Activated CD4-positive, alpha-beta T cell treated with anti-CD3 and anti-CD28 coated beads for 36 hours (primary cell): ENCODE results near the gene SMIM15. TPM values are rescaled to one million over a fixed set of nuclear protein-coding genes. Genes with fewer than 3 reads are reported as not detected.

ENCODE experiments used
- ATAC-seq: fragments of 200-7000 bp; cut with Tn5 transposase; one replicate; pipeline ENCODE4 v1.10.0; 2021; ENCODE audit warnings: mild to moderate bottlenecking, moderate library complexity
- CTCF ChIA-PET: fragments of 350-600 bp; sonication (Branson Sonifier 250); formaldehyde crosslinking; loops from one replicate; lab custom pipeline; 2021; ENCODE audit warnings: antibody characterized with exemption; lab: Charles Lee
- POLR2A ChIA-PET: fragments of 350-600 bp; sonication (Branson Sonifier 250); formaldehyde crosslinking; loops from one replicate; lab custom pipeline; 2021; ENCODE audit warnings: antibody characterized with exemption, inconsistent platforms; lab: Charles Lee
- DNase-seq: peaks from one replicate; pipeline ENCODE4 v3.0.0-alpha.2; 2020
- H3K27ac Mint-ChIP-seq: one replicate; pipeline ENCODE4 v1.8.0; 2021; ENCODE audit warnings: mixed read lengths
- H3K27me3 Mint-ChIP-seq: one replicate; pipeline ENCODE4 v1.8.0; 2021; ENCODE audit warnings: mixed read lengths
- H3K36me3 Mint-ChIP-seq: one replicate; pipeline ENCODE4 v1.8.0; 2021; ENCODE audit warnings: low read depth, mixed read lengths
- H3K4me1 Mint-ChIP-seq: one replicate; pipeline ENCODE4 v1.8.0; 2021; ENCODE audit warnings: mixed read lengths
- H3K4me3 Mint-ChIP-seq: one replicate; pipeline ENCODE4 v1.8.0; 2021; ENCODE audit warnings: mild to moderate bottlenecking, moderate library complexity, mixed read lengths
- H3K9me3 Mint-ChIP-seq: one replicate; pipeline ENCODE4 v1.8.0; 2021; ENCODE audit warnings: low read depth, mixed read lengths
- intact Hi-C, 2 experiments: fragments of 100-400 bp; cut with DNase I in 1 of 2; cut with micrococcal nuclease in 1 of 2; formaldehyde crosslinking; loops; one replicate each; pipeline versions ENCODE4 v1.14.2 to v1.15.1; 2022 to 2024; cut with DNase I, micrococcal nuclease
- total RNA-seq, 2 experiments: library from RNA; stranded (reverse); gene quantifications; one replicate each; pipeline ENCODE4 v1.2.3, GENCODE V29; 2021

Gene SMIM15
- total RNA-seq, 2 experiments from 2014 or later: 73.5 to 84.0 TPM

GRCh38 chr5:61182449-61182848, 20.2 kb upstream of the SMIM15 start:
- Mint-ChIP-seq H3K9me3 (peaks cover 6% of the 10 kb centered on the region), H3K27me3 (peaks cover 5% of the 10 kb centered on the region), H3K4me1 (peaks cover 2% of the 10 kb centered on the region), H3K27ac (no peak overlapping the region), H3K36me3 (no peaks in the 10 kb centered on the region), H3K4me3 (no peak overlapping the region)
- ATAC-seq (no peak), DNase-seq (no peak)
- POLR2A ChIA-PET: interaction anchor here (0.7 kb wide), 1 partner anchor 112 kb away, joined by 3 read pairs; no protein-coding TSS in a partner anchor
- CTCF ChIA-PET: no interaction called here
- intact Hi-C loops: no loop called here

GRCh38 chr5:61180886-61181285, 18.6 kb upstream of the SMIM15 start:
- no peak for ATAC-seq
- intact Hi-C loops: no loop called here
- Mint-ChIP-seq H3K4me3 (no peak overlapping the region), H3K27me3 (peaks cover 2% of the 10 kb centered on the region), H3K27ac (no peak overlapping the region), H3K9me3 (no peaks in the 10 kb centered on the region), H3K4me1 (peaks cover 2% of the 10 kb centered on the region), H3K36me3 (no peaks in the 10 kb centered on the region)
- ChIA-PET POLR2A (no interaction called here), CTCF (interaction anchor here (0.7 kb wide), 1 partner anchor 93 kb away, joined by 3 read pairs; no protein-coding TSS in a partner anchor)
- DNase-seq: no peak

- POLR2A ChIA-PET: interaction anchor here (0.7 kb wide), 1 partner anchor 161 kb away, joined by 9 read pairs; no protein-coding TSS in a partner anchor
Measured at GRCh38 chr5:61178702-61179101, 16.4 kb upstream of the SMIM15 start.

GRCh38 chr5:61177716-61178115, 15.4 kb upstream of the SMIM15 start:
- Mint-ChIP-seq H3K9me3 (no peaks in the 10 kb centered on the region), H3K27ac (no peak overlapping the region), H3K4me3 (no peak overlapping the region), H3K27me3 (no peaks in the 10 kb centered on the region), H3K4me1 (peaks cover 2% of the 10 kb centered on the region), H3K36me3 (no peaks in the 10 kb centered on the region)
- intact Hi-C loops: no loop called here
- ChIA-PET POLR2A (no interaction called here), CTCF (interaction anchor here (0.9 to 1.4 kb wide), 2 partner anchors 13 to 202 kb away, joined by 3 to 5 read pairs; no protein-coding TSS in a partner anchor)
- no peak for ATAC-seq
- no peak for DNase-seq

More at GRCh38 chr5:61178702-61179101, 16.4 kb upstream of the SMIM15 start:
- intact Hi-C loops: no loop called here
- ATAC-seq (no peak), DNase-seq (no peak)
- no peak overlapping the region for H3K4me3 Mint-ChIP-seq
- CTCF ChIA-PET: interaction anchor here (0.6 to 1.4 kb wide), 2 partner anchors 12 to 21 kb away, joined by 3 to 5 read pairs; no protein-coding TSS in a partner anchor
- H3K4me1 Mint-ChIP-seq: peaks cover 2% of the 10 kb centered on the region
- no peak overlapping the region for H3K27ac Mint-ChIP-seq
- no peaks in the 10 kb centered on the region for H3K36me3 Mint-ChIP-seq
- H3K9me3 Mint-ChIP-seq: no peaks in the 10 kb centered on the region
- no peaks in the 10 kb centered on the region for H3K27me3 Mint-ChIP-seq

- H3K4me1 Mint-ChIP-seq: peaks cover 2% of the 10 kb centered on the region
- POLR2A ChIA-PET: no interaction called here
- no peak overlapping the region for H3K27ac Mint-ChIP-seq
- ATAC-seq (no peak), DNase-seq (no peak)
- H3K4me3 Mint-ChIP-seq: no peak overlapping the region
- CTCF ChIA-PET: interaction anchor here (0.9 kb wide), 1 partner anchor 201 kb away, joined by 3 read pairs; no protein-coding TSS in a partner anchor
- H3K9me3 Mint-ChIP-seq: no peaks in the 10 kb centered on the region
- H3K36me3 Mint-ChIP-seq: no peaks in the 10 kb centered on the region
- no peaks in the 10 kb centered on the region for H3K27me3 Mint-ChIP-seq
- intact Hi-C loops: no loop called here
Measured at GRCh38 chr5:61177070-61177469, 14.8 kb upstream of the SMIM15 start.

GRCh38 chr5:61176631-61177030, 14.4 kb upstream of the SMIM15 start:
- Mint-ChIP-seq H3K36me3 (no peaks in the 10 kb centered on the region), H3K4me3 (no peak overlapping the region), H3K9me3 (no peaks in the 10 kb centered on the region), H3K27ac (no peak overlapping the region), H3K4me1 (peaks cover 2% of the 10 kb centered on the region), H3K27me3 (no peaks in the 10 kb centered on the region)
- no peak for DNase-seq
- intact Hi-C loops: no loop called here
- POLR2A ChIA-PET: no interaction called here
- CTCF ChIA-PET: no interaction called here
- no peak for ATAC-seq

- ChIA-PET CTCF (interaction anchor here (0.6 kb wide), 1 partner anchor 212 kb away, joined by 3 read pairs; no protein-coding TSS in a partner anchor), POLR2A (no interaction called here)
- intact Hi-C loops: no loop called here
- Mint-ChIP-seq H3K4me1 (no peaks in the 10 kb centered on the region), H3K4me3 (no peak overlapping the region), H3K9me3 (no peaks in the 10 kb centered on the region), H3K27ac (no peak overlapping the region), H3K27me3 (no peaks in the 10 kb centered on the region), H3K36me3 (no peaks in the 10 kb centered on the region)
- DNase-seq (no peak), ATAC-seq (no peak)
Measured at GRCh38 chr5:61171479-61171878, 9.2 kb upstream of the SMIM15 start.

- no peak overlapping the region for H3K27ac Mint-ChIP-seq
- no peak overlapping the region for H3K4me3 Mint-ChIP-seq
- DNase-seq (no peak), ATAC-seq (no peak)
- no peaks in the 10 kb centered on the region for H3K9me3 Mint-ChIP-seq
- H3K27me3 Mint-ChIP-seq: no peaks in the 10 kb centered on the region
- no peaks in the 10 kb centered on the region for H3K4me1 Mint-ChIP-seq
- intact Hi-C loops: loop anchor here in 1 of 2 experiments (10.0 kb wide), 1 partner anchor 236 kb away; no protein-coding TSS in a partner anchor
- no peaks in the 10 kb centered on the region for H3K36me3 Mint-ChIP-seq
- CTCF ChIA-PET: no interaction called here
- POLR2A ChIA-PET: no interaction called here
Measured at GRCh38 chr5:61168951-61169350, 6.7 kb upstream of the SMIM15 start.

- no peak overlapping the region for H3K4me3 Mint-ChIP-seq
- ChIA-PET POLR2A (no interaction called here), CTCF (no interaction called here)
- H3K27me3 Mint-ChIP-seq: no peaks in the 10 kb centered on the region
- peaks cover 5% of the 10 kb centered on the region for H3K36me3 Mint-ChIP-seq
- H3K9me3 Mint-ChIP-seq: no peaks in the 10 kb centered on the region
- DNase-seq: peak; percentile 14
- no peak for ATAC-seq
- intact Hi-C loops: loop anchor here in 1 of 2 experiments (10.0 kb wide), 1 partner anchor 237 kb away; no protein-coding TSS in a partner anchor
- H3K27ac Mint-ChIP-seq: no peak overlapping the region
- H3K4me1 Mint-ChIP-seq: peaks cover 12% of the 10 kb centered on the region
Measured at GRCh38 chr5:61167382-61167781, 5.1 kb upstream of the SMIM15 start.

- ChIA-PET POLR2A (interaction anchor here (0.6 to 0.8 kb wide), 3 partner anchors 63 to 78 kb away, joined by 3 to 4 read pairs (median 4); no protein-coding TSS in a partner anchor), CTCF (interaction anchor here (0.7 to 0.8 kb wide), 2 partner anchors 168 to 300 kb away, joined by 3 read pairs; partner anchors contain the start of gene ZSWIM6)
- DNase-seq (no peak), ATAC-seq (no peak)
- intact Hi-C loops: loop anchor here (2.0 to 10.0 kb wide), 9 partner anchors 107 to 1143 kb away; partner anchors contain the start of genes DEPDC1B (in 1 of the 2) and KIF2A (in 1 of the 2)
- Mint-ChIP-seq H3K27ac (no peak overlapping the region), H3K4me1 (peaks cover 32% of the 10 kb centered on the region), H3K27me3 (no peaks in the 10 kb centered on the region), H3K4me3 (peak overlapping the region; percentile 2), H3K9me3 (no peaks in the 10 kb centered on the region), H3K36me3 (peaks cover 33% of the 10 kb centered on the region)
Measured at GRCh38 chr5:61163905-61164304, 1.6 kb upstream of the SMIM15 start.

- CTCF ChIA-PET: interaction anchor here (0.8 kb wide), 1 partner anchor 168 kb away, joined by 3 read pairs; the partner anchor contains the start of gene ZSWIM6
- H3K27me3 Mint-ChIP-seq: no peaks in the 10 kb centered on the region
- intact Hi-C loops: loop anchor here (1.0 to 10.0 kb wide), 13 partner anchors 39 to 1144 kb away; partner anchors contain the start of genes DEPDC1B (in 1 of the 2), ERCC8 (in 1 of the 2), KIF2A (in 1 of the 2) and NDUFAF2 (in 1 of the 2)
Measured at GRCh38 chr5:61162832-61163567, 732 bp upstream of the SMIM15 start.

More at GRCh38 chr5:61162832-61163567, 732 bp upstream of the SMIM15 start:
- peak overlapping the region; percentile 88 for H3K4me3 Mint-ChIP-seq
- peaks cover 40% of the 10 kb centered on the region for H3K36me3 Mint-ChIP-seq
- peaks cover 3% of the 10 kb centered on the region for H3K9me3 Mint-ChIP-seq
- DNase-seq (peak; percentile 17), ATAC-seq (no peak)
- POLR2A ChIA-PET: no interaction called here
- H3K4me1 Mint-ChIP-seq: peaks cover 35% of the 10 kb centered on the region
- peak overlapping the region; percentile 92 for H3K27ac Mint-ChIP-seq
